ENCODE measurements around the gene BTBD7. TPM values are rescaled to one million over a fixed set of nuclear protein-coding genes. Genes with fewer than 3 reads are reported as not detected.

Gene BTBD7
- total RNA-seq (ENCODE audit: low replicate concordance) = 47.9 and 48.1 TPM in 2 replicates
- long read RNA-seq, partial matches to known transcripts = 3 of 17 reads
- long read RNA-seq, other reads (novel, unspliced or antisense) = 14 of 17 reads

GRCh38 chr14:93332853-93333630, at the start of gene BTBD7:
Gene BTBD7, minus strand, starts transcription at chr14:93333036. Its CDS starts 36,985 bp downstream, at chr14:93296051.
- Mint-ChIP-seq H3K9me3 (no peaks in the 10 kb centered on the region), H3K27ac (peak within 1 kb of the TSS; percentile 97), H3K4me1 (ENCODE audit: unreplicated experiment) (peaks cover 35% of the 10 kb centered on the region), H3K4me3 (peak within 1 kb of the TSS; percentile 97), H3K36me3 (no peaks in the 10 kb centered on the region), H3K27me3 (no peaks in the 10 kb centered on the region)
- peak; percentile 62 for TF ChIP-seq CTCF (conservative IDR thresholded peaks at IDR 0.05)
- DNase-seq (ENCODE audit: extremely low spot score, unreplicated experiment) = peak; percentile 98

- Mint-ChIP-seq H3K4me1 (ENCODE audit: unreplicated experiment) (no peaks in the 10 kb centered on the region), H3K4me3 (no peak overlapping the region), H3K36me3 (no peaks in the 10 kb centered on the region), H3K27me3 (peaks cover 30% of the 10 kb centered on the region), H3K9me3 (no peaks in the 10 kb centered on the region), H3K27ac (no peak overlapping the region)
- no peak for TF ChIP-seq CTCF (conservative IDR thresholded peaks at IDR 0.05)
- DNase-seq (ENCODE audit: extremely low spot score, unreplicated experiment) = no peak
Observed at GRCh38 chr14:93381644-93382043, 48.8 kb upstream of the BTBD7 start.

- peaks cover 30% of the 10 kb centered on the region for H3K27me3 Mint-ChIP-seq
- no peak for TF ChIP-seq CTCF (conservative IDR thresholded peaks at IDR 0.05)
- no peaks in the 10 kb centered on the region for H3K9me3 Mint-ChIP-seq
- no peaks in the 10 kb centered on the region for H3K36me3 Mint-ChIP-seq
- no peak overlapping the region for H3K27ac Mint-ChIP-seq
- no peak overlapping the region for H3K4me3 Mint-ChIP-seq
- H3K4me1 Mint-ChIP-seq (ENCODE audit: unreplicated experiment) = no peaks in the 10 kb centered on the region
- DNase-seq (ENCODE audit: extremely low spot score, unreplicated experiment) = no peak
Observed at GRCh38 chr14:93379831-93380230, 47.0 kb upstream of the BTBD7 start.

- no peak overlapping the region for H3K4me3 Mint-ChIP-seq
- no peak for TF ChIP-seq CTCF (conservative IDR thresholded peaks at IDR 0.05)
- peaks cover 16% of the 10 kb centered on the region for H3K27me3 Mint-ChIP-seq
- no peaks in the 10 kb centered on the region for H3K4me1 Mint-ChIP-seq (ENCODE audit: unreplicated experiment)
- H3K27ac Mint-ChIP-seq = no peak overlapping the region
- peaks cover 7% of the 10 kb centered on the region for H3K9me3 Mint-ChIP-seq
- H3K36me3 Mint-ChIP-seq = no peaks in the 10 kb centered on the region
- DNase-seq (ENCODE audit: extremely low spot score, unreplicated experiment) = no peak
Observed at GRCh38 chr14:93375673-93376156, 42.9 kb upstream of the BTBD7 start.

GRCh38 chr14:93369713-93370266, 37.0 kb upstream of the BTBD7 start:
- H3K9me3 Mint-ChIP-seq = peaks cover 7% of the 10 kb centered on the region
- TF ChIP-seq CTCF (conservative IDR thresholded peaks at IDR 0.05) = no peak

More at GRCh38 chr14:93369713-93370266, 37.0 kb upstream of the BTBD7 start:
- no peaks in the 10 kb centered on the region for H3K36me3 Mint-ChIP-seq
- H3K27me3 Mint-ChIP-seq = no peaks in the 10 kb centered on the region
- H3K27ac Mint-ChIP-seq = no peak overlapping the region
- no peaks in the 10 kb centered on the region for H3K4me1 Mint-ChIP-seq (ENCODE audit: unreplicated experiment)
- no peak for DNase-seq (ENCODE audit: extremely low spot score, unreplicated experiment)
- no peak overlapping the region for H3K4me3 Mint-ChIP-seq

All from type B pancreatic cell (in vitro differentiated cells).